Thyroid gland (tissue), 4 donors: Measurements from ENCODE around the gene GLIS1.

Source experiments
- CTCF ChIP-seq, 6 experiments: fragments of 200-600 bp in 3 of 6; fragments of 450-650 bp in 3 of 6; sonication (generic) in 3 of 6; IDR thresholded peaks; one replicate each; pipeline ENCODE4 v1.5.1; 2016 to 2019; ENCODE audit warnings: antibody characterized with exemption in 6 of 6, mild to moderate bottlenecking in 2 of 6, inconsistent platforms in 1 of 6, moderate library complexity in 1 of 6
- POLR2A ChIP-seq, 2 donors: fragments of 450-650 bp; IDR thresholded peaks; one replicate each; pipeline ENCODE4 v1.6.1; 2017; ENCODE audit warnings: antibody characterized with exemption in 2 of 2, mild to moderate bottlenecking in 2 of 2, moderate library complexity in 1 of 2

GRCh38 chr1:53771648-53772047 is 32.7 kb upstream of the GLIS1 start:
- TF ChIP-seq POLR2A (IDR thresholded peaks at IDR 0.05) (no peak), CTCF (IDR thresholded peaks at IDR 0.05) (no peak)
